GM19099 (cell line): Measurements from ENCODE around the gene DHCR24.

ENCODE experiments used
- POLR2A ChIP-seq: IDR thresholded peaks from 3 replicates; pipeline ENCODE4 v1.6.1; 2011; ENCODE audit warnings: low read depth; ENCODE audit not compliant: insufficient read length; ENCODE audit errors: extremely low read depth

DHCR24 gene

GRCh38 chr1:54808443-54809207 is 78.4 kb downstream of the DHCR24 start:
- TF ChIP-seq POLR2A = no peak

GRCh38 chr1:54807756-54808155 is 79.2 kb downstream of the DHCR24 start:
- no peak for TF ChIP-seq POLR2A

GRCh38 chr1:54806931-54807611 is 79.9 kb downstream of the DHCR24 start:
- TF ChIP-seq POLR2A = no peak

GRCh38 chr1:54805981-54806381 is 81.0 kb downstream of the DHCR24 start:
- no peak for TF ChIP-seq POLR2A

- no peak for TF ChIP-seq POLR2A
Observed at GRCh38 chr1:54805466-54805865, 81.5 kb downstream of the DHCR24 start.

- TF ChIP-seq POLR2A = no peak
Observed at GRCh38 chr1:54804471-54805132, 82.4 kb downstream of the DHCR24 start.

- TF ChIP-seq POLR2A = no peak
Observed at GRCh38 chr1:54803761-54804470, 83.1 kb downstream of the DHCR24 start.

GRCh38 chr1:54800899-54801759 is 85.9 kb downstream of the DHCR24 start, which contains the start of gene TTC22:
Gene TTC22 (minus strand): TSS chr1:54801323. CDS start chr1:54801163, 160 bp downstream.
- TF ChIP-seq POLR2A = peak; percentile 42

- TF ChIP-seq POLR2A = no peak
Observed at GRCh38 chr1:54800041-54800898, 86.7 kb downstream of the DHCR24 start.
